SK-N-SH (cell line): ENCODE results near the gene LHFPL4. TPM values are rescaled to one million over a fixed set of nuclear protein-coding genes. Genes with fewer than 3 reads are reported as not detected.

Experiments used
- CTCF ChIA-PET: fragments of 300-600, 350-600 bp; formaldehyde crosslinking; extraction: SDS; loops from one replicate; lab custom pipeline; 2021; lab: Yijun Ruan, JAX
- POLR2A ChIA-PET: fragments of 350-600 bp; sonication (Branson Sonifier 250); formaldehyde crosslinking; extraction: SDS; loops from one replicate; lab custom pipeline; 2020; ENCODE audit warnings: antibody characterized with exemption, inconsistent platforms; lab: Yijun Ruan, JAX
- DNase-seq: peaks from one replicate; pipeline ENCODE4 v3.0.0; 2012
- H2AFZ ChIP-seq: fragments of 200-600 bp; sonication (generic); 2 replicates; pipeline ENCODE4 v1.8.1; 2016; ENCODE audit warnings: antibody characterized with exemption, mild to moderate bottlenecking, low read depth
- H3F3A ChIP-seq: fragments of 200-600 bp; sonication (generic); replicated peaks from 2 replicates; pipeline ENCODE3; 2016; ENCODE audit warnings: antibody characterized with exemption, mild to moderate bottlenecking; ENCODE audit not compliant: insufficient read depth
- H3K27ac ChIP-seq, 2 experiments: fragments of 200-500 bp in 1 of 2; fragments of 200-600 bp in 1 of 2; sonication (Bioruptor generic) in 1 of 2; sonication (generic), shearing (Covaris generic) in 1 of 2; 2 replicates each; pipeline versions ENCODE4 v1.5.1 to v1.6.1; 2014 to 2016; ENCODE audit warnings: low read depth in 2 of 2, inconsistent platforms in 1 of 2, low read length in 1 of 2, mild to moderate bottlenecking in 1 of 2, mixed read lengths in 1 of 2
- H3K27me3 ChIP-seq: fragments of 200-600 bp; sonication (generic), shearing (Covaris generic); 2 replicates; pipeline ENCODE4 v1.6.1; 2016; ENCODE audit warnings: mixed run types; ENCODE audit not compliant: insufficient read depth
- H3K36me3 ChIP-seq, 2 experiments: fragments of 200-500 bp in 1 of 2; fragments of 200-600 bp in 1 of 2; sonication (Bioruptor generic) in 1 of 2; sonication (generic) in 1 of 2; replicated peaks in 1 of 2; 2 replicates each; pipeline versions ENCODE3 to v1.5.1; 2014 to 2016; ENCODE audit warnings: low read length in 1 of 2, mild to moderate bottlenecking in 1 of 2; ENCODE audit not compliant: insufficient read depth in 2 of 2, control insufficient read depth in 1 of 2
- H3K4me1 ChIP-seq, 2 experiments: fragments of 200-500 bp in 1 of 2; fragments of 200-600 bp in 1 of 2; sonication (Bioruptor generic) in 1 of 2; sonication (generic), shearing (Covaris generic) in 1 of 2; 2 replicates each; pipeline versions ENCODE4 v1.5.1 to v1.6.1; 2014 to 2016; ENCODE audit warnings: low read depth in 1 of 2, low read length in 1 of 2, mixed run types in 1 of 2; ENCODE audit not compliant: insufficient read depth in 2 of 2, control insufficient read depth in 1 of 2
- H3K4me2 ChIP-seq: fragments of 200-600 bp; sonication (generic), shearing (Covaris generic); 2 replicates; pipeline ENCODE4 v1.6.1; 2017; ENCODE audit warnings: mixed run types
- H3K4me3 ChIP-seq, 2 experiments: fragments of 200-500 bp in 1 of 2; fragments of 200-600 bp in 1 of 2; sonication (Bioruptor generic) in 1 of 2; sonication (generic), shearing (Covaris generic) in 1 of 2; 2 replicates each; pipeline versions ENCODE4 v1.5.1 to v1.8.1; 2014 to 2016; ENCODE audit warnings: low read depth in 2 of 2, inconsistent platforms in 1 of 2, low read length in 1 of 2, mild to moderate bottlenecking in 1 of 2, mixed read lengths in 1 of 2, moderate library complexity in 1 of 2
- H3K79me2 ChIP-seq: fragments of 200-600 bp; sonication (generic); 2 replicates; pipeline ENCODE4 v1.8.1; 2017; ENCODE audit warnings: mild to moderate bottlenecking; ENCODE audit not compliant: insufficient read depth
- H3K9ac ChIP-seq: fragments of 200-600 bp; sonication (generic); 2 replicates; pipeline ENCODE4 v1.6.1; 2017; ENCODE audit warnings: mixed run types
- H3K9me2 ChIP-seq: fragments of 200-600 bp; sonication (generic); 2 replicates; pipeline ENCODE4 v1.6.1; 2017; ENCODE audit warnings: mixed run types
- H3K9me3 ChIP-seq: fragments of 200-600 bp; sonication (generic); 2 replicates; pipeline ENCODE4 v1.6.1; 2017; ENCODE audit warnings: mixed run types, mild to moderate bottlenecking, moderate library complexity
- H4K20me1 ChIP-seq: fragments of 200-600 bp; sonication (generic); 2 replicates; pipeline ENCODE4 v1.6.1; 2017; ENCODE audit warnings: mild to moderate bottlenecking, mixed run types; ENCODE audit not compliant: insufficient read depth
- EP300 ChIP-seq, 2 experiments: IDR thresholded peaks; 2 replicates each; pipeline versions ENCODE4 v1.4.0 to v1.6.1; 2012; ENCODE audit warnings: borderline replicate concordance in 1 of 2, low read depth in 1 of 2, low read length in 1 of 2
- MAX ChIP-seq: IDR thresholded peaks from 2 replicates; pipeline ENCODE4 v1.4.0; 2012; ENCODE audit warnings: low read depth
- MEF2A ChIP-seq: IDR thresholded peaks from 2 replicates; pipeline ENCODE4 v1.4.0; 2012; ENCODE audit warnings: low read depth, borderline replicate concordance
- NFIC ChIP-seq: IDR thresholded peaks from 2 replicates; pipeline ENCODE4 v1.4.0; 2012; ENCODE audit warnings: borderline replicate concordance
- REST ChIP-seq: IDR thresholded peaks from 2 replicates; pipeline ENCODE4 v1.6.1; 2012; ENCODE audit warnings: mild to moderate bottlenecking, low read depth, low read length, moderate library complexity
- RFX5 ChIP-seq: IDR thresholded peaks from 2 replicates; pipeline ENCODE4 v1.6.1; 2012; ENCODE audit warnings: mild to moderate bottlenecking, improper control_type of control experiment, low read length
- RXRA ChIP-seq: IDR thresholded peaks from 2 replicates; pipeline ENCODE4 v1.4.0; 2012; ENCODE audit warnings: low read depth, mild to moderate bottlenecking, borderline replicate concordance
- TAF1 ChIP-seq: IDR thresholded peaks from 2 replicates; pipeline ENCODE4 v1.6.1; 2012; ENCODE audit warnings: low read depth, mild to moderate bottlenecking, low read length, moderate library complexity, borderline replicate concordance
- TEAD4 ChIP-seq: IDR thresholded peaks from 2 replicates; pipeline ENCODE4 v1.4.0; 2012; ENCODE audit warnings: mild to moderate bottlenecking, borderline replicate concordance; ENCODE audit not compliant: insufficient read depth
- YY1 ChIP-seq: IDR thresholded peaks from 2 replicates; pipeline ENCODE4 v1.4.0; 2012; ENCODE audit warnings: low read depth, mild to moderate bottlenecking
- ZBTB33 ChIP-seq: IDR thresholded peaks from 2 replicates; pipeline ENCODE4 v1.4.0; 2012; ENCODE audit warnings: low read depth, borderline replicate concordance
- WGBS: methylation state at CpG from one replicate; pipeline ENCODE4 v1.1.6; 2017; ENCODE audit warnings: low lambda C conversion rate; 5-methylcytosine and 5-hydroxymethylcytosine counted together
- polyA plus RNA-seq, 3 experiments: library from polyadenylated mRNA; depleted of rRNA; stranded (reverse); fragments of >200 nt; gene quantifications; 2 replicates each; pipeline ENCODE4 v1.2.3, GENCODE V29; 2012

Gene LHFPL4
- polyA plus RNA-seq, 1 of the 3 experiments (the other 2 are of a cell fraction), result 0.39 TPM

DNA sequence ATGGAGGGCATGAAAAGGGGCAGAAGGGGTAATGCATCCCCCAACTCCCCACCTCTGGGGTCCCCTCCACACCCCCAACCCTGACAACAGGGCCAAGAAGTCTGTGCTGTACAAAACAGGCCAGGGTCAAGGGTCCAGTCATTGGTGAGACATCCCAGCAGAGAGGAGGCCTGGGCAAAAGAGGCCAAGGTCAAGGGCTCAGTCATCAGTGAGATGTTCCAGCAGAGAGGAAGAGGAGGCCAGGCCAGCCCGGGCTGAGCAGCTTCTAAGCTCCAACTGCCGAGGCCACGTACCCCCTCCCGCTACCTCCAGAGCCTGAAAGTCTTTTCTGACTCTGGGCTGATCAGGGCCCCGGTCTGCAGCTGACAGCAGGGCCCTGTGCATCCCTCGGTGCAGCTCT, 52.4 kb downstream of the LHFPL4 start:
- Histone ChIP-seq H4K20me1 (no peaks in the 10 kb centered on the region), H3K79me2 (no peaks in the 10 kb centered on the region), H3F3A (peaks cover 4% of the 10 kb centered on the region), H3K4me2 (no peak overlapping the region), H3K9ac (no peak overlapping the region), H3K4me3 (no peak overlapping the region), H3K4me1 (0 out of 4 replicates have a peak, but pooled peaks cover 0 to 6% of the 10 kb centered on the region in 2 experiments), H3K9me3 (no peaks in the 10 kb centered on the region), H3K27ac (no peak overlapping the region), H3K36me3 (no peaks in the 10 kb centered on the region), H2AFZ (no peak overlapping the region), H3K27me3 (no peaks in the 10 kb centered on the region), H3K9me2 (no peaks in the 10 kb centered on the region)
- DNase-seq, result no peak
- 45% methylated on average over 6 of the region's 6 CpGs for WGBS
- POLR2A ChIA-PET, result no interaction called here
- CTCF ChIA-PET, result interaction anchor here (0.9 kb wide), 1 partner anchor 9 kb away, joined by 3 read pairs; no protein-coding TSS in a partner anchor
- no peak for TF ChIP-seq REST
- no peak for TF ChIP-seq NFIC
- no peak for TF ChIP-seq RXRA
- TF ChIP-seq EP300 (IDR thresholded peaks at IDR 0.05; ENCODE audit: borderline replicate concordance in 1 of 2, low read depth in 1 of 2, low read length in 1 of 2), result no peak
- no peak for TF ChIP-seq ZBTB33
- TF ChIP-seq TEAD4, result no peak
- no peak for TF ChIP-seq TAF1
- no peak for TF ChIP-seq MEF2A
- no peak for TF ChIP-seq MAX
- no peak for TF ChIP-seq YY1
- no peak for TF ChIP-seq RFX5
